A673 (cell line): Measurements from ENCODE around the gene RAP1GAP2. TPM values are rescaled to one million over a fixed set of nuclear protein-coding genes. Genes with fewer than 3 reads are reported as not detected.

Experiments
- BruUV-seq: library from RNA; stranded (reverse); fragments of 400-500 nt; replicated peaks from 2 replicates; lab custom pipeline; 2021; lab: Mats Ljungman, UMichigan
- CTCF ChIA-PET: fragments of 300-600 bp; sonication (Branson Sonifier 250); formaldehyde crosslinking; loops from one replicate; lab custom pipeline; 2022; ENCODE audit warnings: antibody characterized with exemption; lab: Charles Lee
- POLR2A ChIA-PET: fragments of 300-600 bp; sonication (Branson Sonifier 250); formaldehyde crosslinking; loops from one replicate; lab custom pipeline; 2022; ENCODE audit warnings: antibody characterized with exemption; ENCODE audit not compliant: low non-redundant PET; lab: Charles Lee
- DNase-seq: peaks from one replicate; pipeline ENCODE4 v3.0.0-alpha.2; 2015; ENCODE audit warnings: low spot score
- H3K27ac ChIP-seq: fragments of 200-600 bp; sonication (generic); 2 replicates; pipeline ENCODE4 v1.5.1; 2016; ENCODE audit warnings: mixed run types, low read depth, mild to moderate bottlenecking, mixed read lengths, antibody characterized with exemption, low read length; ENCODE audit not compliant: poor library complexity, severe bottlenecking
- H3K27me3 ChIP-seq: fragments of 200-600 bp; sonication (generic); replicated peaks from 2 replicates; pipeline ENCODE4 v1.6.1; 2017; ENCODE audit warnings: mixed run types, low read depth, mild to moderate bottlenecking, mixed read lengths, antibody characterized with exemption, low read length; ENCODE audit not compliant: insufficient read depth, poor library complexity
- H3K36me3 ChIP-seq: fragments of 200-600 bp; sonication (generic); 2 replicates; pipeline ENCODE4 v1.6.1; 2016; ENCODE audit warnings: mixed run types, mild to moderate bottlenecking, mixed read lengths, antibody characterized with exemption, low read length; ENCODE audit not compliant: insufficient read depth, poor library complexity, severe bottlenecking
- H3K4me1 ChIP-seq: fragments of 200-600 bp; sonication (generic); 2 replicates; pipeline ENCODE4 v1.6.1; 2017; ENCODE audit warnings: mixed run types, mild to moderate bottlenecking, mixed read lengths, antibody characterized with exemption, low read length; ENCODE audit not compliant: insufficient read depth, poor library complexity, severe bottlenecking
- H3K4me3 ChIP-seq: fragments of 200-600 bp; sonication (generic); 2 replicates; pipeline ENCODE4 v1.5.1; 2016; ENCODE audit warnings: low read depth, mixed run types, mild to moderate bottlenecking, mixed read lengths, low read length; ENCODE audit not compliant: poor library complexity, severe bottlenecking
- H3K9me3 ChIP-seq: fragments of 200-600 bp; sonication (generic); 2 replicates; pipeline ENCODE4 v1.6.1; 2016; ENCODE audit warnings: mixed run types, low read depth, mild to moderate bottlenecking, mixed read lengths, antibody characterized with exemption, low read length; ENCODE audit not compliant: poor library complexity, severe bottlenecking
- CTCF ChIP-seq: fragments of 300-800, 200-600 bp; sonication (generic); conservative IDR thresholded peaks from 2 replicates; pipeline ENCODE4 v1.5.1; 2017; ENCODE audit warnings: low read depth, mild to moderate bottlenecking, antibody characterized with exemption, low read length, moderate library complexity, mixed read lengths
- EZH2 ChIP-seq: fragments of 200-600 bp; sonication (generic); IDR thresholded peaks from 2 replicates; pipeline ENCODE4 v1.6.1; 2017; ENCODE audit warnings: borderline replicate concordance, low read depth, mild to moderate bottlenecking, mixed read lengths, antibody characterized with exemption, low read length; ENCODE audit not compliant: poor library complexity, severe bottlenecking
- intact Hi-C: fragments of 100-400 bp; cut with micrococcal nuclease; formaldehyde crosslinking; loops from one replicate; pipeline ENCODE4 v1.10.0; 2022; ENCODE audit not compliant: unreplicated experiment
- total RNA-seq: library from RNA; stranded (reverse); gene quantifications from 2 replicates; pipeline ENCODE4 v1.2.3, GENCODE V29; 2021

Gene RAP1GAP2
- total RNA-seq, 1 experiment from 2014 or later: 0.06 TPM

DNA sequence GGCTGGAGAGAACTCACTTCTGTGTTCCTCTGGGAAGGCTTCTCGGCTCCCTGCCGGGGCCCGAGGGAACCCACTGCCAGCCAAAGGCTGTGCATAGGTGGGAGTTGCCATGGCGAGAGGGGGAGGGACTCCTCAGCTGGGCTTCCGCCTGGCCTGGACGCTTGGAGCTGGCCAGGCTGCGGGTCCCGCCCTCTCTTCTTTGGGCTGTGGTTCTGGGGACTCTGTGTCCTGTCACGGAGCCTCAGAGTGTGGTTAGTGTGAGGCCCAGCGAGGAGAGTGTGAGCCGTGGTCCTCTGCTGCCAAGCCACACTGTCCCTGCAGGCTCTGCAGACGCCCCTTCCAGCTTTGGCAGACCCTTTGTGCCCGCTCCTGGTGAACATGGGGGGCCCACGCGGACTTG lies 144.1 kb downstream of the RAP1GAP2 start:
- Histone ChIP-seq H3K9me3 (no peaks in the 10 kb centered on the region), H3K27me3 (no peaks in the 10 kb centered on the region), H3K27ac (no peak overlapping the region), H3K4me3 (no peak overlapping the region), H3K4me1 (no peaks in the 10 kb centered on the region), H3K36me3 (no peaks in the 10 kb centered on the region)
- TF ChIP-seq CTCF (no peak), EZH2 (no peak)
- intact Hi-C loops: no loop called here
- no TSS peak for BruUV-seq
- ChIA-PET POLR2A (no interaction called here), CTCF (no interaction called here)
- no peak for DNase-seq

DNA sequence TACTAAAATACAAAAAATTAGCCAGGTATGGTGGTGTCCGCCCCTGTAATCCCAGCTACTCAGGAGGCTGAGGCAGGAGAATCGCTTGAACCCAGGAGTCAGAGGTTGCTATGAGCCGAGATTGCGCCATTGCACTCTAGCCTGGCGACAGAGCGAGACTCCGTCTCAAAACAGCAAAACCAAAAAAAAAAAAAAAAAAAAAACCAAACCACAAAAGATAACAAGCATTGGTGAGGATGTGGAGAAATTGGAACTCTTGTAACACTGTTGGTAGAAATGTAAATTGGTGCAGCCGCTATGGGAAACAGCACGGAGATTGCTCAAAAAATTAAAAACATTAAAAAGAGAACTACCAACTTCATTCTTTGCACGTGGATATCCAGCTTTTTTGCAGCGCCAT lies 147.7 kb downstream of the RAP1GAP2 start:
- intact Hi-C loops: no loop called here
- Histone ChIP-seq H3K9me3 (no peaks in the 10 kb centered on the region), H3K27ac (no peak overlapping the region), H3K27me3 (peaks cover 14% of the 10 kb centered on the region), H3K4me3 (no peak overlapping the region), H3K4me1 (no peaks in the 10 kb centered on the region), H3K36me3 (no peaks in the 10 kb centered on the region)
- ChIA-PET POLR2A (no interaction called here), CTCF (no interaction called here)
- no TSS peak for BruUV-seq
- TF ChIP-seq EZH2 (no peak), CTCF (no peak)
- no peak for DNase-seq

DNA sequence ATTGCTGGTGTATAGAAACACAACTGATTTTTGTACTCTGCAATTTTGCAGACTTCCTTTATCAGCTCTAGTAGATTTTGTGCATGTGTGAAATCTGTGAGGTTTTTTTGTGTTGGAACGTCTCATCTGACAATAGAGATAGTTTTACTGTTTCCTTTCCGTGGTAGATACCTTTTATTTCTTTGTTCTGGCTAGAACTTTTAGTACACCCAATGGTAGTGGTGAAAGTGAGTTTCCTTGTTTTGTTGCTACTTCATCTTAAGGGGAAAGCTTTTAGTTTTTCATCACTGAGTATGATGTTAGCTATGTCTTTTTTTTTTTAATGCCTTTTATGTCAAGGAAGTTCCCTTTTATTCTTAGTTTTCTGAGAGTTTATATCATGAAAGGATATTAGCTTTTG lies 149.1 kb downstream of the RAP1GAP2 start:
- no peaks in the 10 kb centered on the region for H3K36me3 ChIP-seq
- TF ChIP-seq CTCF (no peak), EZH2 (no peak)
- no peak for DNase-seq
- H3K4me3 ChIP-seq: no peak overlapping the region
- no TSS peak for BruUV-seq
- no peak overlapping the region for H3K27ac ChIP-seq
- CTCF ChIA-PET: no interaction called here
- no peaks in the 10 kb centered on the region for H3K4me1 ChIP-seq
- POLR2A ChIA-PET: no interaction called here
- peaks cover 15% of the 10 kb centered on the region for H3K27me3 ChIP-seq
- no peaks in the 10 kb centered on the region for H3K9me3 ChIP-seq
- intact Hi-C loops: no loop called here
